SK-N-SH (cell line): ENCODE data around the gene TRIM28. TPM values are rescaled to one million over a fixed set of nuclear protein-coding genes. Genes with fewer than 3 reads are reported as not detected.

Source experiments
- CTCF ChIA-PET: fragments of 300-600, 350-600 bp; formaldehyde crosslinking; extraction: SDS; loops from one replicate; lab custom pipeline; 2021; lab: Yijun Ruan, JAX
- POLR2A ChIA-PET: fragments of 350-600 bp; sonication (Branson Sonifier 250); formaldehyde crosslinking; extraction: SDS; loops from one replicate; lab custom pipeline; 2020; ENCODE audit warnings: antibody characterized with exemption, inconsistent platforms; lab: Yijun Ruan, JAX
- DNase-seq: peaks from one replicate; pipeline ENCODE4 v3.0.0; 2012
- H2AFZ ChIP-seq: fragments of 200-600 bp; sonication (generic); 2 replicates; pipeline ENCODE4 v1.8.1; 2016; ENCODE audit warnings: antibody characterized with exemption, mild to moderate bottlenecking, low read depth
- H3F3A ChIP-seq: fragments of 200-600 bp; sonication (generic); replicated peaks from 2 replicates; pipeline ENCODE3; 2016; ENCODE audit warnings: antibody characterized with exemption, mild to moderate bottlenecking; ENCODE audit not compliant: insufficient read depth
- H3K27ac ChIP-seq, 2 experiments: fragments of 200-500 bp in 1 of 2; fragments of 200-600 bp in 1 of 2; sonication (Bioruptor generic) in 1 of 2; sonication (generic), shearing (Covaris generic) in 1 of 2; 2 replicates each; pipeline versions ENCODE4 v1.5.1 to v1.6.1; 2014 to 2016; ENCODE audit warnings: low read depth in 2 of 2, inconsistent platforms in 1 of 2, low read length in 1 of 2, mild to moderate bottlenecking in 1 of 2, mixed read lengths in 1 of 2
- H3K27me3 ChIP-seq: fragments of 200-600 bp; sonication (generic), shearing (Covaris generic); 2 replicates; pipeline ENCODE4 v1.6.1; 2016; ENCODE audit warnings: mixed run types; ENCODE audit not compliant: insufficient read depth
- H3K36me3 ChIP-seq, 2 experiments: fragments of 200-500 bp in 1 of 2; fragments of 200-600 bp in 1 of 2; sonication (Bioruptor generic) in 1 of 2; sonication (generic) in 1 of 2; replicated peaks in 1 of 2; 2 replicates each; pipeline versions ENCODE3 to v1.5.1; 2014 to 2016; ENCODE audit warnings: low read length in 1 of 2, mild to moderate bottlenecking in 1 of 2; ENCODE audit not compliant: insufficient read depth in 2 of 2, control insufficient read depth in 1 of 2
- H3K4me1 ChIP-seq, 2 experiments: fragments of 200-500 bp in 1 of 2; fragments of 200-600 bp in 1 of 2; sonication (Bioruptor generic) in 1 of 2; sonication (generic), shearing (Covaris generic) in 1 of 2; 2 replicates each; pipeline versions ENCODE4 v1.5.1 to v1.6.1; 2014 to 2016; ENCODE audit warnings: low read depth in 1 of 2, low read length in 1 of 2, mixed run types in 1 of 2; ENCODE audit not compliant: insufficient read depth in 2 of 2, control insufficient read depth in 1 of 2
- H3K4me2 ChIP-seq: fragments of 200-600 bp; sonication (generic), shearing (Covaris generic); 2 replicates; pipeline ENCODE4 v1.6.1; 2017; ENCODE audit warnings: mixed run types
- H3K4me3 ChIP-seq, 2 experiments: fragments of 200-500 bp in 1 of 2; fragments of 200-600 bp in 1 of 2; sonication (Bioruptor generic) in 1 of 2; sonication (generic), shearing (Covaris generic) in 1 of 2; 2 replicates each; pipeline versions ENCODE4 v1.5.1 to v1.8.1; 2014 to 2016; ENCODE audit warnings: low read depth in 2 of 2, inconsistent platforms in 1 of 2, low read length in 1 of 2, mild to moderate bottlenecking in 1 of 2, mixed read lengths in 1 of 2, moderate library complexity in 1 of 2
- H3K79me2 ChIP-seq: fragments of 200-600 bp; sonication (generic); 2 replicates; pipeline ENCODE4 v1.8.1; 2017; ENCODE audit warnings: mild to moderate bottlenecking; ENCODE audit not compliant: insufficient read depth
- H3K9ac ChIP-seq: fragments of 200-600 bp; sonication (generic); 2 replicates; pipeline ENCODE4 v1.6.1; 2017; ENCODE audit warnings: mixed run types
- H3K9me2 ChIP-seq: fragments of 200-600 bp; sonication (generic); 2 replicates; pipeline ENCODE4 v1.6.1; 2017; ENCODE audit warnings: mixed run types
- H3K9me3 ChIP-seq: fragments of 200-600 bp; sonication (generic); 2 replicates; pipeline ENCODE4 v1.6.1; 2017; ENCODE audit warnings: mixed run types, mild to moderate bottlenecking, moderate library complexity
- H4K20me1 ChIP-seq: fragments of 200-600 bp; sonication (generic); 2 replicates; pipeline ENCODE4 v1.6.1; 2017; ENCODE audit warnings: mild to moderate bottlenecking, mixed run types; ENCODE audit not compliant: insufficient read depth
- ELF1 ChIP-seq: IDR thresholded peaks from 2 replicates; pipeline ENCODE4 v1.4.0; 2012
- EP300 ChIP-seq, 2 experiments: IDR thresholded peaks; 2 replicates each; pipeline versions ENCODE4 v1.4.0 to v1.6.1; 2012; ENCODE audit warnings: borderline replicate concordance in 1 of 2, low read depth in 1 of 2, low read length in 1 of 2
- FOSL2 ChIP-seq: IDR thresholded peaks from 2 replicates; pipeline ENCODE4 v1.4.0; 2012; ENCODE audit warnings: low read depth, mild to moderate bottlenecking, moderate library complexity, borderline replicate concordance
- FOXJ3 ChIP-seq: sonication (generic); formaldehyde crosslinking; IDR thresholded peaks from 2 replicates; pipeline ENCODE4 v1.5.1; 2020; ENCODE audit warnings: mild to moderate bottlenecking, missing genetic modification reagents
- GABPA ChIP-seq: IDR thresholded peaks from 2 replicates; pipeline ENCODE4 v1.4.0; 2012; ENCODE audit warnings: low read depth, mild to moderate bottlenecking
- JUND ChIP-seq: IDR thresholded peaks from 2 replicates; pipeline ENCODE4 v1.4.0; 2012
- MEF2A ChIP-seq: IDR thresholded peaks from 2 replicates; pipeline ENCODE4 v1.4.0; 2012; ENCODE audit warnings: low read depth, borderline replicate concordance
- MXI1 ChIP-seq: IDR thresholded peaks from 2 replicates; pipeline ENCODE4 v1.6.1; 2012; ENCODE audit warnings: mild to moderate bottlenecking, low read depth, low read length, improper control_type of control experiment
- NFIC ChIP-seq: IDR thresholded peaks from 2 replicates; pipeline ENCODE4 v1.4.0; 2012; ENCODE audit warnings: borderline replicate concordance
- NRF1 ChIP-seq: IDR thresholded peaks from 2 replicates; pipeline ENCODE4 v1.6.1; 2012; ENCODE audit warnings: low read depth, mild to moderate bottlenecking, low read length
- POLR2AphosphoS5 ChIP-seq: IDR thresholded peaks from 2 replicates; pipeline ENCODE4 v1.6.1; 2012; ENCODE audit warnings: low read depth, low read length
- RAD21 ChIP-seq: IDR thresholded peaks from 2 replicates; pipeline ENCODE4 v1.6.1; 2012; ENCODE audit warnings: mild to moderate bottlenecking, low read length
- REST ChIP-seq: IDR thresholded peaks from 2 replicates; pipeline ENCODE4 v1.6.1; 2012; ENCODE audit warnings: mild to moderate bottlenecking, low read depth, low read length, moderate library complexity
- RXRA ChIP-seq: IDR thresholded peaks from 2 replicates; pipeline ENCODE4 v1.4.0; 2012; ENCODE audit warnings: low read depth, mild to moderate bottlenecking, borderline replicate concordance
- SIN3A ChIP-seq: IDR thresholded peaks from 2 replicates; pipeline ENCODE4 v1.6.1; 2012; ENCODE audit warnings: low read depth, mild to moderate bottlenecking, low read length, moderate library complexity, borderline replicate concordance
- SMC3 ChIP-seq: IDR thresholded peaks from 2 replicates; pipeline ENCODE4 v1.6.1; 2012; ENCODE audit warnings: low read depth, low read length, improper control_type of control experiment
- TCF12 ChIP-seq: IDR thresholded peaks from 2 replicates; pipeline ENCODE4 v1.4.0; 2012
- USF2 ChIP-seq: fragments of 150-350 bp; IDR thresholded peaks from 2 replicates; pipeline ENCODE4 v1.6.1; 2017; ENCODE audit warnings: antibody characterized with exemption, low read length, low read depth, borderline replicate concordance
- YY1 ChIP-seq: IDR thresholded peaks from 2 replicates; pipeline ENCODE4 v1.4.0; 2012; ENCODE audit warnings: low read depth, mild to moderate bottlenecking
- WGBS: methylation state at CpG from one replicate; pipeline ENCODE4 v1.1.6; 2017; ENCODE audit warnings: low lambda C conversion rate; 5-methylcytosine and 5-hydroxymethylcytosine counted together
- polyA plus RNA-seq, 3 experiments: library from polyadenylated mRNA; depleted of rRNA; stranded (reverse); fragments of >200 nt; gene quantifications; 2 replicates each; pipeline ENCODE4 v1.2.3, GENCODE V29; 2012
- TF ChIP-seq, protein P1 (sequence below): fragments of 150-350 bp; IDR thresholded peaks from 2 replicates; pipeline ENCODE4 v1.6.1; 2016; ENCODE audit warnings: mild to moderate bottlenecking, low read depth, low read length
- TF ChIP-seq, protein P2 (sequence below): IDR thresholded peaks from 2 replicates; pipeline ENCODE4; 2012
- TF ChIP-seq, protein P3 (sequence below): IDR thresholded peaks from 2 replicates; pipeline ENCODE4 v1.4.0; 2012; ENCODE audit warnings: low read depth

TRIM28 gene
- polyA plus RNA-seq, 1 of the 3 experiments (the other 2 are of a cell fraction) = 594 TPM

DNA sequence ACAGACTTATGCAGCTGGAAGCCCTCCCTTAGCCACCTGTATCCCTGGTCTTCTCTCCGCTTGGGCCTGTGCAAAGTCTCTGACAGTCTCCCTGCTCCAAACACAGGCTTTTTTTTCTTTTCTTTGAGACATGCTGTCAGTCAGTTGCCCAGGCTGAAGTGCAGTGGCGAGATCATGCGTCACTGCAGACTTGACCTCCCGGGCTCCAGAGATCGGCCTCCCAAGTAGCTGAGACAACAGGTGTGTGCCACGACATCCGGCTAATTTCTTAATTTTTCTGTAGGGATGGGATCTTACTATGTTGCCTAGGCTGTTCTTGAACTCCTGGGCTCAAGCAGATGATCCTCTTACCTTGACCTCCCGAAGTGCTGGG lies 27.7 kb downstream of the TRIM28 start (continued):
- TF ChIP-seq, protein P1, sequence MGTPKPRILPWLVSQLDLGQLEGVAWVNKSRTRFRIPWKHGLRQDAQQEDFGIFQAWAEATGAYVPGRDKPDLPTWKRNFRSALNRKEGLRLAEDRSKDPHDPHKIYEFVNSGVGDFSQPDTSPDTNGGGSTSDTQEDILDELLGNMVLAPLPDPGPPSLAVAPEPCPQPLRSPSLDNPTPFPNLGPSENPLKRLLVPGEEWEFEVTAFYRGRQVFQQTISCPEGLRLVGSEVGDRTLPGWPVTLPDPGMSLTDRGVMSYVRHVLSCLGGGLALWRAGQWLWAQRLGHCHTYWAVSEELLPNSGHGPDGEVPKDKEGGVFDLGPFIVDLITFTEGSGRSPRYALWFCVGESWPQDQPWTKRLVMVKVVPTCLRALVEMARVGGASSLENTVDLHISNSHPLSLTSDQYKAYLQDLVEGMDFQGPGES = no peak
- TF ChIP-seq RXRA (no peak), SIN3A (no peak), TCF12 (no peak)
- TF ChIP-seq, protein P2, sequence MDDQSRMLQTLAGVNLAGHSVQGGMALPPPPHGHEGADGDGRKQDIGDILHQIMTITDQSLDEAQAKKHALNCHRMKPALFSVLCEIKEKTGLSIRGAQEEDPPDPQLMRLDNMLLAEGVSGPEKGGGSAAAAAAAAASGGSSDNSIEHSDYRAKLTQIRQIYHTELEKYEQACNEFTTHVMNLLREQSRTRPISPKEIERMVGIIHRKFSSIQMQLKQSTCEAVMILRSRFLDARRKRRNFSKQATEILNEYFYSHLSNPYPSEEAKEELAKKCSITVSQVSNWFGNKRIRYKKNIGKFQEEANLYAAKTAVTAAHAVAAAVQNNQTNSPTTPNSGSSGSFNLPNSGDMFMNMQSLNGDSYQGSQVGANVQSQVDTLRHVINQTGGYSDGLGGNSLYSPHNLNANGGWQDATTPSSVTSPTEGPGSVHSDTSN = no peak
- TF ChIP-seq, all 33 proteins: peak for 0

DNA sequence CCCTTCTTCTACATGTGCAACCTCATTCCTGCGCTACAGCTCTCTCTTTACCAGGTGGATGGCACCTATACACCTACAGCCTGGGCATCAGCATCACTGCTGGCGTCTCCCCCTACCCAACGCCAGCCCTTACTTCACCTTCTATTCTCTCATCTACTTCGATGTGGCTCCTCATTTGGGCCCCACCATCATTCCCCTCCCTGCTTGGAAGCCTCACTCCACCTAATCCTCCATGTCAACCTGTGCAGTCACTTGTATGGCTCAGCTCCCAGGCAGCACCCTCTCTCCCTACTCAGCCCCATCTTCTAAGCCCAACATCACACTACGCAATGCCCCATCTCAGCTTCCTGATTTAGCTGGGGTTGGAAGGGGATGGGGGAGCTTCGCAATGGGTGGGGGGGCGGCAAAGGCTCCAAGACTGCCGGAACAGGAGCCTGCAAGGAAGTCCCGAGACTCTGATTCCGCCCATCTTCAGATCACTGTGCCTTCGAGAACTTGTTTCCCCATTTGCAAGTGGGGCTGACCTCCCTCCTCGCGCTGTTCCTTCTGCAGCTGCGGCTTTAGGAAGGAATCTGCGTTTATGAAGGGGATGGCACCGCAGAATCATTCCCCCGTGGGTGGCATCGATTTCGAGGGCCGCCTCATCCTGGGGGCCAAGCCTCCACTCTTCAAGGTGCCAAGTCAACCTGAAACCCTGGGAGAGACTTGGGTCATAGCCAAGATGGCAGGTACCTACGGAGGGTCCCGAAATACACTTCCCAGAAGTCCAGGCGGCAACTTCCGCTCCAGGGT lies 28.4 kb downstream of the TRIM28 start:
- Histone ChIP-seq H3K27ac (peak overlapping the region; percentile 97), H3K9me3 (no peaks in the 10 kb centered on the region), H3K79me2 (peaks cover 25% of the 10 kb centered on the region), H3K4me1 (peaks cover 4 to 22% of the 10 kb centered on the region in 2 experiments; a peak in 2 of 4 replicates), H3K4me2 (peak overlapping the region; percentile 84), H3K9me2 (no peaks in the 10 kb centered on the region), H3K36me3 (peaks cover 5 to 32% of the 10 kb centered on the region in 2 experiments), H3K4me3 (peak overlapping the region; percentile 64), H3F3A (peaks cover 24% of the 10 kb centered on the region), H3K9ac (peak overlapping the region; percentile 89), H3K27me3 (no peaks in the 10 kb centered on the region), H4K20me1 (no peaks in the 10 kb centered on the region), H2AFZ (peak overlapping the region; percentile 30; the same call in 1 of the 2 replicates)
- WGBS = 30% methylated on average over 19 of the region's 24 CpGs
- no peak for DNase-seq
- POLR2A ChIA-PET = interaction anchor here (0.8 to 2.3 kb wide), 5 partner anchors 8 to 52 kb away, joined by 3 to 15 read pairs (median 4); partner anchors contain the start of genes CHMP2A, UBE2M and ZBTB45
- CTCF ChIA-PET = interaction anchor here (1.0 to 1.6 kb wide), 3 partner anchors 53 to 54 kb away, joined by 6 to 7 read pairs (median 6); partner anchors contain the start of gene ZBTB45
- TF ChIP-seq, protein P3, sequence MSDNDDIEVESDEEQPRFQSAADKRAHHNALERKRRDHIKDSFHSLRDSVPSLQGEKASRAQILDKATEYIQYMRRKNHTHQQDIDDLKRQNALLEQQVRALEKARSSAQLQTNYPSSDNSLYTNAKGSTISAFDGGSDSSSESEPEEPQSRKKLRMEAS = no peak
- TF ChIP-seq EP300 (IDR thresholded peaks at IDR 0.05; ENCODE audit: borderline replicate concordance in 1 of 2, low read depth in 1 of 2, low read length in 1 of 2) = no peak
- TF ChIP-seq POLR2AphosphoS5 = peak; percentile 58; the same call in 1 of the 2 replicates
- peak; percentile 83 for TF ChIP-seq GABPA
- TF ChIP-seq MXI1 = no peak
- no peak for TF ChIP-seq REST
- no peak; the same call in 1 of the 2 replicates for TF ChIP-seq ELF1
- TF ChIP-seq YY1 = peak; percentile 50; the same call in 1 of the 2 replicates
- TF ChIP-seq USF2 = no peak
- TF ChIP-seq NFIC = peak; percentile 75; the same call in 1 of the 2 replicates
- no peak for TF ChIP-seq SIN3A
- TF ChIP-seq, protein P1 = no peak
- no peak for TF ChIP-seq MEF2A
- no peak for TF ChIP-seq FOSL2
- TF ChIP-seq SMC3 = no peak
- no peak for TF ChIP-seq RAD21
- TF ChIP-seq JUND = no peak
- no peak for TF ChIP-seq NRF1
- no peak for TF ChIP-seq FOXJ3 (CRISPR knock-in tag)
